K562 (cell line): ENCODE data around the gene TAS2R38. TPM values are rescaled to one million over a fixed set of nuclear protein-coding genes. Genes with fewer than 3 reads are reported as not detected.

Experiments
- ATAC-seq: fragments of 200-7000 bp; cut with Tn5 transposase; 3 replicates; pipeline ENCODE4 v1.9.1; 2020; ENCODE audit warnings: moderate library complexity
- BruUV-seq: library from RNA; stranded (reverse); fragments of 400-500 nt; replicated peaks from 2 replicates; lab custom pipeline; 2021; lab: Mats Ljungman, UMichigan
- CTCF ChIA-PET: fragments of 300-600 bp; formaldehyde crosslinking; extraction: SDS; loops from one replicate; lab custom pipeline; 2021; ENCODE audit warnings: low intra/inter-chr PET ratio; lab: Yijun Ruan, JAX
- POLR2A ChIA-PET: fragments of 300-600, 350-650 bp; sonication (Branson Sonifier 250); formaldehyde crosslinking; extraction: SDS; loops from one replicate; lab custom pipeline; 2021; ENCODE audit warnings: antibody characterized with exemption, inconsistent platforms; lab: Yijun Ruan, JAX
- DNase-seq, 4 experiments: peaks; one replicate each; pipeline versions ENCODE4 v3.0.0 to v3.0.0-alpha.2; 2011 to 2018; ENCODE audit warnings: low spot score in 3 of 4, mixed read lengths in 3 of 4; ENCODE audit errors: extremely low read depth in 1 of 4
- FAIRE-seq: peaks from 2 replicates; lab custom pipeline; 2011; peaks lifted over from hg19 to GRCh38; lab: Jason Lieb, UNC
- H2AFZ ChIP-seq: 2 replicates; pipeline ENCODE4 v1.6.0; 2011; ENCODE audit warnings: low read depth, low read length, control low read depth, inconsistent platforms
- H3K27ac ChIP-seq: fragments of 200-600 bp; 3 replicates; pipeline ENCODE4 v1.8.0; 2011; ENCODE audit warnings: low read depth, mild to moderate bottlenecking, control low read depth, inconsistent platforms, low read length, moderate library complexity, mixed read lengths; ENCODE audit errors: extremely low read depth
- H3K27me3 ChIP-seq, 2 experiments: fragments of 300-600 bp in 1 of 2; 2 replicates in 1 of 2; 3 replicates in 1 of 2; pipeline versions ENCODE4 v1.6.0 to v1.8.0; 2011; ENCODE audit warnings: inconsistent platforms in 2 of 2, low read length in 2 of 2, mild to moderate bottlenecking in 1 of 2, mixed read lengths in 1 of 2, moderate library complexity in 1 of 2; ENCODE audit not compliant: control insufficient read depth in 2 of 2, insufficient read depth in 2 of 2
- H3K36me3 ChIP-seq: fragments of 300-600 bp; 3 replicates; pipeline ENCODE4 v1.8.0; 2011; ENCODE audit warnings: mild to moderate bottlenecking, low read length, inconsistent platforms; ENCODE audit not compliant: control insufficient read depth, insufficient read depth
- H3K4me1 ChIP-seq, 2 experiments: fragments of 200-600 bp in 1 of 2; replicated peaks in 1 of 2; 2 replicates in 1 of 2; 3 replicates in 1 of 2; pipeline versions ENCODE4 v1.5.1 to v1.8.0; 2011; ENCODE audit warnings: inconsistent platforms in 2 of 2, low read length in 2 of 2, mild to moderate bottlenecking in 1 of 2, mixed read lengths in 1 of 2, moderate library complexity in 1 of 2; ENCODE audit not compliant: control insufficient read depth in 2 of 2, insufficient read depth in 2 of 2
- H3K4me2 ChIP-seq: 2 replicates; pipeline ENCODE4 v1.6.1; 2011; ENCODE audit warnings: low read length, control low read depth, inconsistent platforms, mixed read lengths; ENCODE audit not compliant: insufficient read depth
- H3K4me3 ChIP-seq: fragments of 200-600 bp; sonication (generic), shearing (Covaris generic); 2 replicates; pipeline ENCODE4 v1.5.1; 2016; ENCODE audit warnings: control low read depth, inconsistent platforms
- H3K79me2 ChIP-seq: fragments of 200-600 bp; 3 replicates; pipeline ENCODE4 v1.8.0; 2011; ENCODE audit warnings: low read length, inconsistent platforms; ENCODE audit not compliant: control insufficient read depth, insufficient read depth
- H3K9ac ChIP-seq, 2 experiments: 2 replicates each; pipeline versions ENCODE4 v1.6.0 to v1.6.1; 2011; ENCODE audit warnings: low read depth in 2 of 2, low read length in 2 of 2, control low read depth in 1 of 2, inconsistent platforms in 1 of 2, mild to moderate bottlenecking in 1 of 2, mixed read lengths in 1 of 2; ENCODE audit not compliant: insufficient read depth in 1 of 2
- H3K9me1 ChIP-seq: one replicate; pipeline ENCODE4 v1.6.0; 2011; ENCODE audit warnings: inconsistent platforms, mild to moderate bottlenecking, low read length, moderate library complexity; ENCODE audit not compliant: control insufficient read depth, insufficient read depth
- H3K9me3 ChIP-seq: replicated peaks from 2 replicates; pipeline ENCODE4 v1.5.1; 2011; ENCODE audit warnings: low read depth, low read length, inconsistent platforms; ENCODE audit not compliant: control insufficient read depth, insufficient read depth
- H4K20me1 ChIP-seq: replicated peaks from 2 replicates; pipeline ENCODE4 v1.6.1; 2011; ENCODE audit warnings: low read length, inconsistent platforms, mixed read lengths; ENCODE audit not compliant: control insufficient read depth, insufficient read depth
- BHLHE40 ChIP-seq: IDR thresholded peaks from 2 replicates; pipeline ENCODE4 v1.6.1; 2011; ENCODE audit warnings: low read length, improper control_type of control experiment
- CBFA2T3 ChIP-seq: fragments of 450-650 bp; IDR thresholded peaks from 2 replicates; pipeline ENCODE4 v1.6.1; 2017
- ESRRA ChIP-seq: fragments of 450-650 bp; IDR thresholded peaks from 2 replicates; pipeline ENCODE4 v1.6.1; 2014; ENCODE audit warnings: low read depth, mild to moderate bottlenecking, moderate library complexity, borderline replicate concordance
- FOXO4 ChIP-seq: fragments of 450-650 bp; formaldehyde crosslinking; IDR thresholded peaks from 2 replicates; pipeline ENCODE4 v1.4.0; 2020; ENCODE audit warnings: mild to moderate bottlenecking, moderate library complexity
- MYBL2 ChIP-seq, 2 experiments: fragments of 450-650 bp in 1 of 2; sonication (generic) in 1 of 2; formaldehyde crosslinking in 1 of 2; IDR thresholded peaks; 2 replicates each; pipeline versions ENCODE4 v1.6.1 to v1.8.1; 2017 to 2022; ENCODE audit warnings: borderline replicate concordance in 1 of 2, inconsistent platforms in 1 of 2, low read depth in 1 of 2, mild to moderate bottlenecking in 1 of 2, missing genetic modification reagents in 1 of 2, moderate library complexity in 1 of 2
- ZNF717 ChIP-seq: fragments of 250-450 bp; sonication (Bioruptor Pico); IDR thresholded peaks from 2 replicates; pipeline ENCODE4 v1.5.0; 2021
- WGBS: fragments of 100-300 bp; shearing (Covaris generic); methylation state at CpG from one replicate; pipeline ENCODE4 v1.1.6; 2016; ENCODE audit warnings: low coverage, mixed read lengths; ENCODE audit not compliant: insufficient coverage; ENCODE audit errors: missing lambda C conversion rate; 5-methylcytosine and 5-hydroxymethylcytosine counted together
- in situ Hi-C: fragments of 300-500 bp; cut with MboI; formaldehyde crosslinking; loops from 4 replicates; pipeline ENCODE4 v1.15.0; 2018; ENCODE audit warnings: inconsistent platforms, mixed read lengths
- intact Hi-C: fragments of 100-400 bp; cut with micrococcal nuclease; formaldehyde crosslinking; loops from 2 replicates; pipeline ENCODE4 v1.14.2; 2022
- polyA plus RNA-seq, 8 experiments: library from polyadenylated mRNA; depleted of rRNA in 4 of 8; stranded (reverse) in 5 of 8; unstranded in 3 of 8; fragments of >200 nt; fragmentation: Nextera tagmentation in 2 of 8; fragmentation: Illumina TruSeq in 1 of 8; extraction: Ambion mirVana in 2 of 8; extraction: Trizol in 1 of 8; gene quantifications; 2 replicates each; pipeline versions ENCODE4 v1.2.1 to v1.2.3, GENCODE V29; 2011 to 2014; ENCODE audit warnings: inconsistent platforms in 1 of 8, missing spikeins in 1 of 8
- total RNA-seq, 7 experiments: library from RNA; depleted of rRNA in 6 of 7; stranded (reverse); fragments of >200 nt in 6 of 7; fragmentation: Illumina TruSeq in 2 of 7; extraction: Trizol in 2 of 7; gene quantifications; 2 replicates each; pipeline versions ENCODE4 v1.2.1 to v1.2.3, GENCODE V29; 2011 to 2021; ENCODE audit warnings: low replicate concordance in 1 of 7

Gene TAS2R38
- total and polyA plus RNA-seq, 9 of the 15 experiments (the other 6 are each of a cell fraction or from before 2014, with no cell fraction given): not detected

- Histone ChIP-seq H2AFZ (no peak overlapping the region), H4K20me1 (no peaks in the 10 kb centered on the region), H3K9ac (no peak overlapping the region), H3K4me2 (no peak overlapping the region), H3K27ac (no peak overlapping the region), H3K4me3 (no peak overlapping the region), H3K4me1 (no peaks in the 10 kb centered on the region), H3K36me3 (no peaks in the 10 kb centered on the region), H3K9me3 (no peaks in the 10 kb centered on the region; the same call in 1 of the 2 replicates), H3K27me3 (no peaks in the 10 kb centered on the region), H3K9me1 (no peaks in the 10 kb centered on the region), H3K79me2 (no peaks in the 10 kb centered on the region)
- intact Hi-C loops: no loop called here
- FAIRE-seq (no peak), ATAC-seq (no peak), DNase-seq (no peak)
- 0% methylated on average over 4 of the region's 4 CpGs for WGBS
- in situ Hi-C loops: no loop called here
- no TSS peak for BruUV-seq
- TF ChIP-seq FOXO4 (CRISPR knock-in tag) (no peak), BHLHE40 (no peak), CBFA2T3 (no peak), ESRRA (no peak), MYBL2 (IDR thresholded peaks at IDR 0.05; ENCODE audit: low read depth) (no peak), MYBL2 (CRISPR knock-in tag; IDR thresholded peaks at IDR 0.05; ENCODE audit: borderline replicate concordance) (no peak), ZNF717 (CRISPR knock-in tag) (no peak)
- POLR2A ChIA-PET: no interaction called here
- CTCF ChIA-PET: no interaction called here
Measured at GRCh38 chr7:142001163-142001874, 27.7 kb upstream of the TAS2R38 start.
